ENCODE measurements around the gene STUB1.

DNA sequence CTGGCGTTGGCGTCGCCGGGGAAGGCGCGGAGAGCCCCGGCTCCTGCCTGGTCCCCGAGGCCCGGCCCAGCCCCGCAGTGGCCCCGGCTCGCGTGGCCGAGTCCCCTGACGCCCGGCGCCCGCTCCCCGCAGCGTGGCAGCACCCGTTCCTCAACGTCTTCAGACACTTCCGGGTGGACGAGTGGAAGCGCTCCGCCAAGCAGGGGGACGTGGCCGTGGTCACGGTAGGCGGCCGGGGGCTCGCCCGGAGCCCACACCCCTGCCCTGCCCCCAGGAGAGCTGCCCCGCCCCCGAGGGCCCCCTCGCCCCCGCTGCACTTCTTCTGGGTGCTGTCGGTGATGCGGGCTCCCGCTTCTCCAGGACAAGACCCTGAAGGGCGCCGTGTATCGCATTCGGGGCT is 30.6 kb upstream of the STUB1 start:
- TF ChIP-seq, protein P1, sequence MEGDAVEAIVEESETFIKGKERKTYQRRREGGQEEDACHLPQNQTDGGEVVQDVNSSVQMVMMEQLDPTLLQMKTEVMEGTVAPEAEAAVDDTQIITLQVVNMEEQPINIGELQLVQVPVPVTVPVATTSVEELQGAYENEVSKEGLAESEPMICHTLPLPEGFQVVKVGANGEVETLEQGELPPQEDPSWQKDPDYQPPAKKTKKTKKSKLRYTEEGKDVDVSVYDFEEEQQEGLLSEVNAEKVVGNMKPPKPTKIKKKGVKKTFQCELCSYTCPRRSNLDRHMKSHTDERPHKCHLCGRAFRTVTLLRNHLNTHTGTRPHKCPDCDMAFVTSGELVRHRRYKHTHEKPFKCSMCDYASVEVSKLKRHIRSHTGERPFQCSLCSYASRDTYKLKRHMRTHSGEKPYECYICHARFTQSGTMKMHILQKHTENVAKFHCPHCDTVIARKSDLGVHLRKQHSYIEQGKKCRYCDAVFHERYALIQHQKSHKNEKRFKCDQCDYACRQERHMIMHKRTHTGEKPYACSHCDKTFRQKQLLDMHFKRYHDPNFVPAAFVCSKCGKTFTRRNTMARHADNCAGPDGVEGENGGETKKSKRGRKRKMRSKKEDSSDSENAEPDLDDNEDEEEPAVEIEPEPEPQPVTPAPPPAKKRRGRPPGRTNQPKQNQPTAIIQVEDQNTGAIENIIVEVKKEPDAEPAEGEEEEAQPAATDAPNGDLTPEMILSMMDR (IDR thresholded peaks at IDR 0.05) = no peak
- TF ChIP-seq POLR2A (IDR thresholded peaks at IDR 0.05; ENCODE audit: low read length) (no peak), KDM1A (IDR thresholded peaks at IDR 0.05; ENCODE audit: low read depth) (no peak)
